HepG2 (cell line): Measurements from ENCODE around the gene ASB9. TPM values are rescaled to one million over a fixed set of nuclear protein-coding genes. Genes with fewer than 3 reads are reported as not detected.

Experiments used
- ATAC-seq: fragments of 200-7000 bp; cut with Tn5 transposase; 3 replicates; pipeline ENCODE4 v1.9.1; 2020; ENCODE audit warnings: mild to moderate bottlenecking, moderate library complexity
- BruUV-seq: library from RNA; stranded (reverse); fragments of 400-500 nt; replicated peaks from 2 replicates; lab custom pipeline; 2021; lab: Mats Ljungman, UMichigan
- CTCF ChIA-PET: fragments of 300-600 bp; formaldehyde crosslinking; extraction: SDS; loops from one replicate; lab custom pipeline; 2021; ENCODE audit warnings: low total read pairs, inconsistent platforms, low intra/inter-chr PET ratio; lab: Yijun Ruan, JAX
- POLR2A ChIA-PET: fragments of 350-600 bp; sonication (Branson Sonifier 250); formaldehyde crosslinking; loops from one replicate; lab custom pipeline; 2020; ENCODE audit warnings: antibody characterized with exemption, inconsistent platforms; lab: Yijun Ruan, JAX
- DNase-seq: peaks from one replicate; pipeline ENCODE4 v3.0.0-alpha.2; 2015; ENCODE audit warnings: low spot score
- FAIRE-seq: peaks from 3 replicates; lab custom pipeline; 2011; peaks lifted over from hg19 to GRCh38; lab: Jason Lieb, UNC
- H2AFZ ChIP-seq: one replicate; pipeline ENCODE4 v1.6.1; 2011; ENCODE audit warnings: low read length, inconsistent platforms
- H3K27ac ChIP-seq: fragments of 300-600 bp; 3 replicates; pipeline ENCODE4 v1.8.0; 2011; ENCODE audit warnings: mixed run types, mild to moderate bottlenecking, mixed read lengths, low read length, inconsistent platforms; ENCODE audit not compliant: insufficient read depth; ENCODE audit errors: extremely low read length
- H3K27me3 ChIP-seq, 2 experiments: fragments of 200-600 bp in 1 of 2; 2 replicates in 1 of 2; 3 replicates in 1 of 2; pipeline versions ENCODE4 v1.6.0 to v1.8.0; 2011; ENCODE audit warnings: low read length in 2 of 2, mild to moderate bottlenecking in 2 of 2, moderate library complexity in 2 of 2, inconsistent platforms in 1 of 2; ENCODE audit not compliant: insufficient read depth in 2 of 2, control insufficient read depth in 1 of 2
- H3K36me3 ChIP-seq, 2 experiments: fragments of 200-600 bp in 1 of 2; replicated peaks in 1 of 2; 2 replicates in 1 of 2; 3 replicates in 1 of 2; pipeline versions ENCODE4 v1.5.1 to v1.8.0; 2011; ENCODE audit warnings: low read length in 2 of 2, inconsistent platforms in 1 of 2; ENCODE audit not compliant: insufficient read depth in 2 of 2, control insufficient read depth in 1 of 2
- H3K4me1 ChIP-seq: 2 replicates; pipeline ENCODE4 v1.5.1; 2012; ENCODE audit warnings: low read length, inconsistent platforms; ENCODE audit not compliant: insufficient read depth
- H3K4me2 ChIP-seq: 2 replicates; pipeline ENCODE4 v1.6.0; 2011; ENCODE audit warnings: low read depth, low read length, inconsistent platforms
- H3K4me3 ChIP-seq, 3 experiments: fragments of 200-600 bp in 1 of 3; sonication (generic), shearing (Covaris generic) in 1 of 3; replicated peaks in 1 of 3; 2 replicates each; pipeline ENCODE4 v1.5.1; 2011 to 2016; ENCODE audit warnings: low read length in 3 of 3, inconsistent platforms in 2 of 3, low read depth in 2 of 3, mild to moderate bottlenecking in 2 of 3, control low read depth in 1 of 3, mixed read lengths in 1 of 3; ENCODE audit not compliant: insufficient read depth in 1 of 3
- H3K79me2 ChIP-seq: one replicate; pipeline ENCODE4 v1.6.1; 2011; ENCODE audit warnings: low read length, inconsistent platforms; ENCODE audit not compliant: insufficient read depth
- H3K9ac ChIP-seq: 2 replicates; pipeline ENCODE4 v1.6.0; 2011; ENCODE audit warnings: mild to moderate bottlenecking, low read depth, low read length, inconsistent platforms; ENCODE audit not compliant: insufficient read depth
- H3K9me3 ChIP-seq: 2 replicates; pipeline ENCODE4 v1.5.1; 2012; ENCODE audit warnings: mild to moderate bottlenecking, low read length
- H4K20me1 ChIP-seq: 2 replicates; pipeline ENCODE4 v1.6.0; 2011; ENCODE audit warnings: inconsistent platforms, mild to moderate bottlenecking, low read length, moderate library complexity; ENCODE audit not compliant: insufficient read depth
- GFI1 ChIP-seq: sonication (generic); formaldehyde crosslinking; IDR thresholded peaks from 2 replicates; pipeline ENCODE4 v1.5.0; 2020; ENCODE audit warnings: missing genetic modification reagents, mild to moderate bottlenecking, borderline replicate concordance
- GTF2F1 ChIP-seq: fragments of 150-350 bp; IDR thresholded peaks from 2 replicates; pipeline ENCODE4 v1.6.1; 2014; ENCODE audit warnings: low read length
- NAIF1 ChIP-seq: sonication (generic); formaldehyde crosslinking; IDR thresholded peaks from 2 replicates; pipeline ENCODE4 v1.5.0; 2020; ENCODE audit warnings: mild to moderate bottlenecking, missing genetic modification reagents, borderline replicate concordance
- RELA ChIP-seq: sonication (generic); formaldehyde crosslinking; IDR thresholded peaks from 2 replicates; pipeline ENCODE4 v1.4.0; 2020; ENCODE audit warnings: missing genetic modification reagents
- SETDB1 ChIP-seq: sonication (generic); formaldehyde crosslinking; IDR thresholded peaks from 2 replicates; pipeline ENCODE4 v1.5.1; 2020; ENCODE audit warnings: missing genetic modification reagents, mild to moderate bottlenecking, borderline replicate concordance
- SNAPC2 ChIP-seq: sonication (generic); formaldehyde crosslinking; IDR thresholded peaks from 2 replicates; pipeline ENCODE4 v1.8.1; 2022; ENCODE audit warnings: mild to moderate bottlenecking, missing genetic modification reagents
- TBP ChIP-seq: sonication (generic); formaldehyde crosslinking; IDR thresholded peaks from 2 replicates; pipeline ENCODE4 v1.5.0; 2020; ENCODE audit warnings: missing genetic modification reagents
- TCF7 ChIP-seq: sonication (generic); IDR thresholded peaks from 2 replicates; pipeline ENCODE4 v1.6.1; 2016; ENCODE audit warnings: antibody characterized with exemption, low read depth
- ZNF263 ChIP-seq: sonication (generic); formaldehyde crosslinking; IDR thresholded peaks from 2 replicates; pipeline ENCODE4 v1.4.0; 2020; ENCODE audit warnings: missing genetic modification reagents
- ZNF577 ChIP-seq: sonication (generic); formaldehyde crosslinking; IDR thresholded peaks from 2 replicates; pipeline ENCODE4 v1.4.0; 2020; ENCODE audit warnings: mild to moderate bottlenecking, low read depth, missing genetic modification reagents, borderline replicate concordance
- ZNF709 ChIP-seq: sonication (generic); formaldehyde crosslinking; IDR thresholded peaks from 2 replicates; pipeline ENCODE4 v1.5.0; 2020; ENCODE audit warnings: mild to moderate bottlenecking, missing genetic modification reagents
- ZNF841 ChIP-seq: sonication (generic); formaldehyde crosslinking; IDR thresholded peaks from 2 replicates; pipeline ENCODE4 v1.8.1; 2023; ENCODE audit warnings: missing genetic modification reagents, borderline replicate concordance
- WGBS: methylation state at CpG from one replicate; pipeline ENCODE4 v1.1.6; 2017; ENCODE audit warnings: low lambda C conversion rate; 5-methylcytosine and 5-hydroxymethylcytosine counted together
- in situ Hi-C: cut with HindIII; loops from 2 replicates; pipeline ENCODE4 v1.10.0; 2017; ENCODE audit warnings: low pct_unique_long_range_greater_than_20kb; ENCODE audit not compliant: extremely low pct_ligation_motif_present
- intact Hi-C: fragments of 100-400 bp; cut with micrococcal nuclease; formaldehyde crosslinking; loops from one replicate; pipeline ENCODE4 v1.10.0; 2022; ENCODE audit not compliant: unreplicated experiment
- polyA plus RNA-seq, 8 experiments: library from polyadenylated mRNA; depleted of rRNA in 3 of 8; stranded (reverse) in 7 of 8; unstranded in 1 of 8; fragments of >200 nt; fragmentation: Illumina TruSeq in 4 of 8; extraction: Trizol in 4 of 8; gene quantifications; 2 replicates each; pipeline versions ENCODE4 v1.2.1 to v1.2.3, GENCODE V29; 2011 to 2016; ENCODE audit warnings: low read depth in 4 of 8, missing spikeins in 1 of 8, mixed read lengths in 1 of 8; ENCODE audit not compliant: insufficient read depth in 1 of 8
- total RNA-seq, 5 experiments: library from RNA; depleted of rRNA; stranded (reverse); fragments of >200 nt; fragmentation: Illumina TruSeq; extraction: Trizol; gene quantifications; 2 replicates each; pipeline ENCODE4 v1.2.3, GENCODE V29; 2016; ENCODE audit warnings: low read depth in 1 of 5
- TF ChIP-seq, protein P1 (sequence below): sonication (generic); formaldehyde crosslinking; IDR thresholded peaks from 2 replicates; pipeline ENCODE4 v1.5.1; 2020; ENCODE audit warnings: missing genetic modification reagents, mild to moderate bottlenecking, borderline replicate concordance
- TF ChIP-seq, protein P2 (sequence below): sonication (generic); formaldehyde crosslinking; IDR thresholded peaks from 2 replicates; pipeline ENCODE4 v1.9.0; 2021; ENCODE audit warnings: missing genetic modification reagents, borderline replicate concordance

ASB9 gene
- total and polyA plus RNA-seq, 2 of the 13 experiments (the other 11 are each of a cell fraction or from before 2014, with no cell fraction given): 4.2 to 13.8 TPM

DNA sequence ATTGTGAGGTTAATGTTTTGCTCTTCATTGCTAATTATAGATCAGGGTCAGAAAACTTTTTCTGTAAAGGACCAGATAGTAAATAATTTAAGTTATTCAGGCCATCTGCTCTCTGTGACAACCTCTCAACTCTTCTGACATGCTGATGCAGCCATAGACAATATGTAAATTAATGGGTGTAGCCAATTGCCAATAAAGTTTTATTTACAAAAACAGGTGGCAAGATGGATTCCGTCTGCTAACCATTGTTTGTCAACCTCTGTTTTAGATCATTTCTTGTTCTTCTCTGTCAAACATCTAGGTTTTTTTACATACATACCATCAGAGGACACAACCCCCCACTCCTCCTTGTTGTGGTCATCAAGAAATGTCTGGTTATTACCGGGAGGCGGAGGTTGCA, 33.7 kb downstream of the ASB9 start:
- no peak for TF ChIP-seq GFI1 (CRISPR knock-in tag)
- no peak for TF ChIP-seq ZNF709 (CRISPR knock-in tag)
- TF ChIP-seq, protein P1, sequence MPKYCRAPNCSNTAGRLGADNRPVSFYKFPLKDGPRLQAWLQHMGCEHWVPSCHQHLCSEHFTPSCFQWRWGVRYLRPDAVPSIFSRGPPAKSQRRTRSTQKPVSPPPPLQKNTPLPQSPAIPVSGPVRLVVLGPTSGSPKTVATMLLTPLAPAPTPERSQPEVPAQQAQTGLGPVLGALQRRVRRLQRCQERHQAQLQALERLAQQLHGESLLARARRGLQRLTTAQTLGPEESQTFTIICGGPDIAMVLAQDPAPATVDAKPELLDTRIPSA (CRISPR knock-in tag): no peak
- TF ChIP-seq SETDB1 (CRISPR knock-in tag): no peak
- TF ChIP-seq ZNF577: no peak
- TF ChIP-seq TBP: no peak
- TF ChIP-seq RELA (CRISPR knock-in tag): no peak
- no peak for TF ChIP-seq SNAPC2 (CRISPR knock-in tag)
- no peak for TF ChIP-seq NAIF1 (CRISPR knock-in tag)
- no peak for TF ChIP-seq TCF7
- TF ChIP-seq ZNF841 (CRISPR knock-in tag): no peak
- TF ChIP-seq, protein P2, sequence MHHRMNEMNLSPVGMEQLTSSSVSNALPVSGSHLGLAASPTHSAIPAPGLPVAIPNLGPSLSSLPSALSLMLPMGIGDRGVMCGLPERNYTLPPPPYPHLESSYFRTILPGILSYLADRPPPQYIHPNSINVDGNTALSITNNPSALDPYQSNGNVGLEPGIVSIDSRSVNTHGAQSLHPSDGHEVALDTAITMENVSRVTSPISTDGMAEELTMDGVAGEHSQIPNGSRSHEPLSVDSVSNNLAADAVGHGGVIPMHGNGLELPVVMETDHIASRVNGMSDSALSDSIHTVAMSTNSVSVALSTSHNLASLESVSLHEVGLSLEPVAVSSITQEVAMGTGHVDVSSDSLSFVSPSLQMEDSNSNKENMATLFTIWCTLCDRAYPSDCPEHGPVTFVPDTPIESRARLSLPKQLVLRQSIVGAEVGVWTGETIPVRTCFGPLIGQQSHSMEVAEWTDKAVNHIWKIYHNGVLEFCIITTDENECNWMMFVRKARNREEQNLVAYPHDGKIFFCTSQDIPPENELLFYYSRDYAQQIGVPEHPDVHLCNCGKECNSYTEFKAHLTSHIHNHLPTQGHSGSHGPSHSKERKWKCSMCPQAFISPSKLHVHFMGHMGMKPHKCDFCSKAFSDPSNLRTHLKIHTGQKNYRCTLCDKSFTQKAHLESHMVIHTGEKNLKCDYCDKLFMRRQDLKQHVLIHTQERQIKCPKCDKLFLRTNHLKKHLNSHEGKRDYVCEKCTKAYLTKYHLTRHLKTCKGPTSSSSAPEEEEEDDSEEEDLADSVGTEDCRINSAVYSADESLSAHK (CRISPR knock-in tag): no peak
- no peak for TF ChIP-seq ZNF263 (CRISPR knock-in tag)
- no peak for TF ChIP-seq GTF2F1
- TF ChIP-seq, all 625 proteins: peak for 0
- FAIRE-seq (no peak), ATAC-seq (no peak), DNase-seq (no peak)
- in situ Hi-C loops: no loop called here
- 57% methylated on average over 3 of the region's 3 CpGs for WGBS
- Histone ChIP-seq H4K20me1 (no peaks in the 10 kb centered on the region), H3K79me2 (no peaks in the 10 kb centered on the region), H3K4me1 (no peaks in the 10 kb centered on the region), H3K4me3 (no peak overlapping the region), H3K9me3 (no peaks in the 10 kb centered on the region), H3K27me3 (no peaks in the 10 kb centered on the region), H3K27ac (no peak overlapping the region), H3K36me3 (no peaks in the 10 kb centered on the region), H3K9ac (no peak overlapping the region), H2AFZ (no peak overlapping the region), H3K4me2 (no peak overlapping the region)
- ChIA-PET POLR2A (no interaction called here), CTCF (no interaction called here)
- no TSS peak for BruUV-seq
- intact Hi-C loops: no loop called here
